ENCODE measurements around the gene SDK2.

Gene SDK2

DNA sequence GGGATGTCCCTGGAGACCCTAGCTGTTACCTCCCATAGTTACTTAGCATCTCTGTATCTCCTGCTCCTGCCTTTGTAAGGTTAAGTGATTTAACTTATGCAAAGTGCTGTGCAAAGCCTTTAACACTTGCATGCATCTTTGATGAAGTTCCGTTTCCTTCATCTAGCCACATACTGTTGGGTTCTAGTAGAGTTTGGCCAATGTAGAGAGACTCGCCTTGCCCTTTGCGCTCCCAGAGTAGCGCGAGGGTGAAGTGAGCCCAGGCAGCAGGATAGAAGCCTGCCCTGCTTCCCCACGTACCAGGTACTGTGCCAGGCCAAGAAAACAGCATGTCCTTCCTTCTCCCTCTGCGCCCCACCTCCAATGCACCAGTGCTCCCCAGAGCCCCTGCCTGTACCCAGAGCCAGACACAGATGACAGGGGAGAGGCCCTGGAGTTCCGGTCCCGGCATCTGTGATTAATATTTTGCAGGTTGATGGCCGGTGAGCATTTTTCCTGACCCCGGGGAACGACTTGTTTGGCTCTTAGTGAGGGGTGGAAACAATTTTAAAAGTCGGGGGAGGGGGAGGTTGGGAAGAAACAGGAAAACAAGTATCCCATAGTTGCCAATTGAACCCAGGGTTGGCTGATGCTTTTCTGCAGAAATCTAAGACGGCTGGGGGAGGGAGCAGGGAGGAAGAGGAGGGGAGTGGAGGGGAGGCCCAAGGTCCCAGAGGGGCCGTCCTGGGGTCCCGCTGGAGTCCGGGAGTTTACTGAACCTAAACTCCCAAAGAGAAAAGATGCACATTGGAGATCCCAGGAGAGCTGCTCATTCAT, 319.3 kb downstream of the SDK2 start:
- in situ Hi-C loops (cut with MboI; ENCODE audit: low sequenced_read_pairs, unreplicated experiment) = no loop called here
- TF ChIP-seq, protein P1, sequence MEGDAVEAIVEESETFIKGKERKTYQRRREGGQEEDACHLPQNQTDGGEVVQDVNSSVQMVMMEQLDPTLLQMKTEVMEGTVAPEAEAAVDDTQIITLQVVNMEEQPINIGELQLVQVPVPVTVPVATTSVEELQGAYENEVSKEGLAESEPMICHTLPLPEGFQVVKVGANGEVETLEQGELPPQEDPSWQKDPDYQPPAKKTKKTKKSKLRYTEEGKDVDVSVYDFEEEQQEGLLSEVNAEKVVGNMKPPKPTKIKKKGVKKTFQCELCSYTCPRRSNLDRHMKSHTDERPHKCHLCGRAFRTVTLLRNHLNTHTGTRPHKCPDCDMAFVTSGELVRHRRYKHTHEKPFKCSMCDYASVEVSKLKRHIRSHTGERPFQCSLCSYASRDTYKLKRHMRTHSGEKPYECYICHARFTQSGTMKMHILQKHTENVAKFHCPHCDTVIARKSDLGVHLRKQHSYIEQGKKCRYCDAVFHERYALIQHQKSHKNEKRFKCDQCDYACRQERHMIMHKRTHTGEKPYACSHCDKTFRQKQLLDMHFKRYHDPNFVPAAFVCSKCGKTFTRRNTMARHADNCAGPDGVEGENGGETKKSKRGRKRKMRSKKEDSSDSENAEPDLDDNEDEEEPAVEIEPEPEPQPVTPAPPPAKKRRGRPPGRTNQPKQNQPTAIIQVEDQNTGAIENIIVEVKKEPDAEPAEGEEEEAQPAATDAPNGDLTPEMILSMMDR (IDR thresholded peaks at IDR 0.05; ENCODE audit: borderline replicate concordance, control extremely low read depth, extremely low read depth, insufficient read depth, missing control alignments) = no peak
- no peak for DNase-seq (ENCODE audit: low spot score)

DNA sequence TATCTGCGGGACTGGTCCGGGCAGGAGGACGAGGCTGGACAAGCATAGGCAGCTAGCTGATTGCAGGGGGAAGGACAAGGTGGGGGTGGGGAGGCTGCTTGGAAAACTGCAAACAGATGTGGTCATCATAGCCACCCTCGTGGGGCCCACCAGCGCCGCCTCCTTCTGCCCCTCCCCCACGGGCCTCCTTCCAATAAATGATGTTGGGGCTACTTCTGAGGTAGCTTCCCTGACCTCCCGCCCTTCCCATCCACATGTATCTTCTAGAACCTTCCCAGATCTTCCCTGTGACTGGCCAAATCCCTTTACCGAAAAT, 320.1 kb downstream of the SDK2 start:
- TF ChIP-seq, protein P1 (IDR thresholded peaks at IDR 0.05; ENCODE audit: borderline replicate concordance, control extremely low read depth, extremely low read depth, insufficient read depth, missing control alignments) = no peak
- in situ Hi-C loops (cut with MboI; ENCODE audit: low sequenced_read_pairs, unreplicated experiment) = no loop called here
- no peak for DNase-seq (ENCODE audit: low spot score)

DNA sequence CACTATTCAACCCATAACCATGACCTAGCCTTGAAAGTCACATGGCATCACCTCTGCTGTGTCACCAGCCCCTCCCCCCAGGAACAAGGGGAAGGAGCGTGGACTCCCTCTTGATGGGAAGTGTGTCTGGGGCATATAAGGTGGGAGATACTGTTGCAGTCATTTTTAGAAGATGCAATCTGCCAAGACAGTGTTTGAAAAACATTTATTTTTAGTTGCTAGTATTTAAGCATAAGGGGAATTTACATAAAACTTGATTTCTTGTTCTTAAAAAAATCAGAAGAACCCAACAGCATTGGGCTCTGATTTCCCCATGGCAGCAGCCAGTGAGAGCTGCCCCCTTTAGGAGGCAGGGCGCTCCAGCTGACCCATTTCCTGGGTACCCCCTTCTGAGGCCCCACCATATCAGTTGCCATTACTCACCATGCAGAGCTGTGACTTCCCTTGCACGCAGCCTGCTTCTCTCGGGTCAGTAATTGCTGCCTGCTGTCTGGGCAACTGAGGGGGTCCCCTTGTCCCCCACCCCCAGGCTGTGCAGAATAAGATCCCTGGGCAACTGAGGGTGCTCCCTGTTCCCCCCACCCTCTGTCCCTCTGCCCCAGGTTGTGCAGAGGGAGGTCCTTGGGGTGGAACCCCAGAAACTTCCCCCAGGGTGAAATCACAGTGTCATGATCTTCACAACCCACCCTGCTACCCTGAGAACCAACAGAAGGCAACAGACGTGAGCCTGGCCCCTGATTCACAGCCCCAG, 320.7 kb downstream of the SDK2 start:
- TF ChIP-seq, protein P1 (IDR thresholded peaks at IDR 0.05; ENCODE audit: borderline replicate concordance, control extremely low read depth, extremely low read depth, insufficient read depth, missing control alignments) = no peak
- DNase-seq (ENCODE audit: low spot score) = no peak
- in situ Hi-C loops (cut with MboI; ENCODE audit: low sequenced_read_pairs, unreplicated experiment) = no loop called here

DNA sequence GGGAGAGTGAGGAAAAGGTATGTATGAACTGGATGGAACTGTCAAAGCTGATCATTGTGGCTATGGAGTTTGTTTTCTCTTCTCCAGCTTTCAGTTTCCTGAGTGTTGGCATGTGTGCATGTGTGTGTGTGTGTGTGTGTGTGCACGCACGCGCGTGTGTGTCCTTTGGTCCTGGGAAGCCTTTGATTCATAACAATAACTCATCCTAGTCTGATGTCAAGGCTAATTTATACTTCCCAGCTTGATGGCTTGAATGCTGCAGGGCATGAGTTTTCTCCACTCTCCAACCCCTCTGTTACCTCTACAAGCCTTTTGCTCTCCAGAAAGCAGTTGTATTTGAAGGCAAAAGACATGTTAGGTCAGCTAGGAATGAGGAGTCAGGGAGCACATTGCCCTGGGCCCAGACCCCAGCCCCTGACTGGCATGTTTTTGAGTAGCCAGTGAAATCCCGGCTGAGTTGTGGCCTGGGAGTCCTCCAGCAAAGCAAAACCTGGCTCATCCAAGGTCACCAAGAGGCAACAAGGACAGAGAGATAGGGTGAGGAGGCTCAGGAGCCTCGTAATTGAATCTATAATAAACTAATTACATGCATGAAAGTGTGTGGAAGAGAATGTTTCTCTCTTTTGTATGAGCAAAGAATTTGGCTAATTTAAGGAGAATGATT, 323.5 kb downstream of the SDK2 start:
- in situ Hi-C loops (cut with MboI; ENCODE audit: low sequenced_read_pairs, unreplicated experiment) = no loop called here
- DNase-seq (ENCODE audit: low spot score) = no peak
- TF ChIP-seq, protein P1 (IDR thresholded peaks at IDR 0.05; ENCODE audit: borderline replicate concordance, control extremely low read depth, extremely low read depth, insufficient read depth, missing control alignments) = no peak

- TF ChIP-seq, protein P1 (IDR thresholded peaks at IDR 0.05; ENCODE audit: borderline replicate concordance, control extremely low read depth, extremely low read depth, insufficient read depth, missing control alignments) = no peak
- in situ Hi-C loops (cut with MboI; ENCODE audit: low sequenced_read_pairs, unreplicated experiment) = no loop called here
- DNase-seq (ENCODE audit: low spot score) = no peak
Observed at GRCh38 chr17:73319766-73320165, 324.5 kb downstream of the SDK2 start.

GRCh38 chr17:73318836-73319235, 325.4 kb downstream of the SDK2 start:
- DNase-seq (ENCODE audit: low spot score) = no peak
- in situ Hi-C loops (cut with MboI; ENCODE audit: low sequenced_read_pairs, unreplicated experiment) = no loop called here
- TF ChIP-seq, protein P1 (IDR thresholded peaks at IDR 0.05; ENCODE audit: borderline replicate concordance, control extremely low read depth, extremely low read depth, insufficient read depth, missing control alignments) = no peak
